H1 (cell line): ENCODE results near the gene MAPK13. TPM values are rescaled to one million over a fixed set of nuclear protein-coding genes. Genes with fewer than 3 reads are reported as not detected.

Experiments used
- CTCF ChIA-PET: fragments of 300-600 bp; sonication (Branson Sonifier 250); formaldehyde crosslinking; loops from one replicate; lab custom pipeline; 2021; ENCODE audit not compliant: partially characterized antibody; lab: Charles Lee
- POLR2A ChIA-PET: fragments of 300-600 bp; sonication (Branson Sonifier 250); formaldehyde crosslinking; loops from one replicate; lab custom pipeline; 2021; ENCODE audit warnings: inconsistent platforms; ENCODE audit not compliant: partially characterized antibody; lab: Charles Lee
- DNase-seq, 2 experiments: peaks; one replicate each; pipeline versions ENCODE4 v3.0.0 to v3.0.0-alpha.2; 2010 to 2022; ENCODE audit warnings: low spot score in 2 of 2, low read depth in 1 of 2, mixed read lengths in 1 of 2
- FAIRE-seq: peaks from 2 replicates; lab custom pipeline; 2011; peaks lifted over from hg19 to GRCh38; lab: Jason Lieb, UNC
- H2AFZ ChIP-seq: 2 replicates; pipeline ENCODE4 v1.8.1; 2012; ENCODE audit warnings: low read length, inconsistent platforms
- H2AK5ac ChIP-seq: 2 replicates; pipeline ENCODE4 v1.6.1; 2013; ENCODE audit warnings: low read depth, low read length
- H2BK120ac ChIP-seq: replicated peaks from 2 replicates; pipeline ENCODE3; 2013; ENCODE audit warnings: low read depth, low read length, inconsistent platforms
- H2BK12ac ChIP-seq: 2 replicates; pipeline ENCODE4 v1.6.1; 2013; ENCODE audit warnings: low read depth, low read length
- H2BK15ac ChIP-seq: 2 replicates; pipeline ENCODE4 v1.6.1; 2013; ENCODE audit warnings: low read length
- H2BK20ac ChIP-seq: 2 replicates; pipeline ENCODE4 v1.6.1; 2013; ENCODE audit warnings: low read length
- H2BK5ac ChIP-seq: 2 replicates; pipeline ENCODE4 v1.6.1; 2013; ENCODE audit warnings: low read depth, low read length
- H3K14ac ChIP-seq: 2 replicates; pipeline ENCODE4 v1.6.1; 2013; ENCODE audit warnings: inconsistent platforms; ENCODE audit not compliant: insufficient read length
- H3K18ac ChIP-seq: 2 replicates; pipeline ENCODE4 v1.6.1; 2013; ENCODE audit warnings: low read length; ENCODE audit errors: extremely low read depth
- H3K23ac ChIP-seq: 2 replicates; pipeline ENCODE4 v1.6.1; 2013; ENCODE audit warnings: inconsistent platforms; ENCODE audit not compliant: insufficient read length
- H3K23me2 ChIP-seq: 2 replicates; pipeline ENCODE4 v1.6.1; 2013; ENCODE audit warnings: low read depth, low read length
- H3K27ac ChIP-seq: 2 replicates; pipeline ENCODE4 v1.6.1; 2011; ENCODE audit warnings: low read depth, low read length, inconsistent platforms
- H3K27me3 ChIP-seq, 4 experiments: replicated peaks in 1 of 4; 1 replicate in 1 of 4; 2 replicates in 3 of 4; pipeline versions ENCODE4 v1.6.1 to v1.8.1; 2011 to 2013; ENCODE audit warnings: low read length in 3 of 4, mild to moderate bottlenecking in 3 of 4, inconsistent platforms in 2 of 4, mixed read lengths in 2 of 4, moderate library complexity in 1 of 4; ENCODE audit not compliant: control insufficient read depth in 3 of 4, insufficient read depth in 3 of 4; ENCODE audit errors: extremely low read depth in 1 of 4
- H3K36me3 ChIP-seq, 4 experiments: 2 replicates each; pipeline versions ENCODE4 v1.6.1 to v1.8.1; 2011 to 2013; ENCODE audit warnings: mild to moderate bottlenecking in 4 of 4, low read length in 3 of 4, moderate library complexity in 2 of 4, control low read depth in 1 of 4, inconsistent platforms in 1 of 4; ENCODE audit not compliant: insufficient read depth in 4 of 4, control insufficient read depth in 2 of 4
- H3K4ac ChIP-seq: replicated peaks from 2 replicates; pipeline ENCODE3; 2013; ENCODE audit warnings: low read length, low read depth, mixed read lengths, inconsistent platforms; ENCODE audit not compliant: insufficient read length
- H3K4me1 ChIP-seq, 4 experiments: replicated peaks in 1 of 4; 1 replicate in 1 of 4; 2 replicates in 3 of 4; pipeline versions ENCODE4 v1.6.1 to v1.8.1; 2011 to 2013; ENCODE audit warnings: low read length in 3 of 4, inconsistent platforms in 2 of 4, mixed read lengths in 1 of 4; ENCODE audit not compliant: insufficient read depth in 4 of 4, control insufficient read depth in 3 of 4
- H3K4me2 ChIP-seq, 2 experiments: 2 replicates each; pipeline versions ENCODE4 v1.6.1 to v1.8.1; 2011 to 2013; ENCODE audit warnings: low read depth in 2 of 2, low read length in 2 of 2, control low read depth in 1 of 2, inconsistent platforms in 1 of 2, mild to moderate bottlenecking in 1 of 2; ENCODE audit not compliant: insufficient read depth in 1 of 2
- H3K4me3 ChIP-seq, 4 experiments: fragments of 200-600, 300-600 bp in 1 of 4; sonication (generic), shearing (Covaris generic), sonication (Bioruptor Twin) in 1 of 4; 2 replicates each; pipeline versions ENCODE4 v1.5.1 to v1.8.1; 2011 to 2016; ENCODE audit warnings: low read length in 4 of 4, low read depth in 3 of 4, control low read depth in 2 of 4, inconsistent platforms in 2 of 4, mild to moderate bottlenecking in 2 of 4, mixed read lengths in 1 of 4, moderate library complexity in 1 of 4; ENCODE audit not compliant: insufficient read depth in 2 of 4; ENCODE audit errors: extremely low read depth in 1 of 4
- H3K56ac ChIP-seq: replicated peaks from 2 replicates; pipeline ENCODE3; 2013; ENCODE audit warnings: low read depth, mild to moderate bottlenecking, mixed read lengths, low read length, inconsistent platforms; ENCODE audit not compliant: insufficient read length
- H3K79me1 ChIP-seq: 2 replicates; pipeline ENCODE4 v1.6.1; 2013; ENCODE audit warnings: low read depth, low read length, control low read depth
- H3K79me2 ChIP-seq, 2 experiments: 2 replicates each; pipeline versions ENCODE4 v1.6.1 to v1.8.1; 2012 to 2013; ENCODE audit warnings: low read length in 2 of 2, mild to moderate bottlenecking in 2 of 2, inconsistent platforms in 1 of 2; ENCODE audit not compliant: insufficient read depth in 2 of 2, control insufficient read depth in 1 of 2
- H3K9ac ChIP-seq, 4 experiments: replicated peaks in 1 of 4; 1 replicate in 1 of 4; 2 replicates in 3 of 4; pipeline versions ENCODE4 v1.6.1 to v1.8.1; 2011 to 2013; ENCODE audit warnings: low read depth in 3 of 4, low read length in 3 of 4, control low read depth in 2 of 4, mild to moderate bottlenecking in 2 of 4, moderate library complexity in 2 of 4, inconsistent platforms in 1 of 4; ENCODE audit errors: extremely low read depth in 1 of 4
- H3K9me3 ChIP-seq, 2 experiments: 2 replicates each; pipeline versions ENCODE4 v1.6.1 to v1.8.1; 2012 to 2013; ENCODE audit warnings: mild to moderate bottlenecking in 2 of 2, moderate library complexity in 2 of 2, control low read depth in 1 of 2, inconsistent platforms in 1 of 2, low read depth in 1 of 2, low read length in 1 of 2, mixed read lengths in 1 of 2; ENCODE audit not compliant: insufficient read depth in 2 of 2
- H4K20me1 ChIP-seq, 2 experiments: replicated peaks in 1 of 2; 2 replicates each; pipeline versions ENCODE3 to v1.8.1; 2011 to 2013; ENCODE audit warnings: inconsistent platforms in 2 of 2, low read length in 2 of 2, mild to moderate bottlenecking in 1 of 2; ENCODE audit not compliant: insufficient read depth in 2 of 2, control insufficient read depth in 1 of 2
- H4K5ac ChIP-seq: 2 replicates; pipeline ENCODE4 v1.6.1; 2013; ENCODE audit warnings: low read length, low read depth, mixed read lengths, inconsistent platforms; ENCODE audit not compliant: insufficient read length
- H4K8ac ChIP-seq: 2 replicates; pipeline ENCODE4 v1.8.0; 2013; ENCODE audit warnings: mild to moderate bottlenecking, moderate library complexity, low read length, inconsistent platforms; ENCODE audit not compliant: insufficient read depth; ENCODE audit errors: extremely low read depth
- H4K91ac ChIP-seq: replicated peaks from 2 replicates; pipeline ENCODE3; 2013; ENCODE audit warnings: low read length, mixed read lengths, inconsistent platforms; ENCODE audit not compliant: insufficient read length
- KDM4A ChIP-seq: IDR thresholded peaks from one replicate; pipeline ENCODE4 v1.7.1; 2012; ENCODE audit warnings: low read depth, mild to moderate bottlenecking, moderate library complexity, low read length, inconsistent platforms; ENCODE audit not compliant: severe bottlenecking
- PHF8 ChIP-seq: fragments of 200-600 bp; sonication (generic); conservative IDR thresholded peaks from 2 replicates; pipeline ENCODE4 v1.7.1; 2012; ENCODE audit warnings: low read depth, mild to moderate bottlenecking, inconsistent platforms, low read length, moderate library complexity
- SIX5 ChIP-seq: IDR thresholded peaks from 2 replicates; pipeline ENCODE4 v1.6.1; 2011; ENCODE audit warnings: mild to moderate bottlenecking, low read depth, low read length
- WGBS, 2 experiments: shearing (Covaris generic) in 1 of 2; methylation state at CpG; one replicate each; pipeline versions ENCODE4 v1.1.6 to v1.1.7; 2013 to 2015; ENCODE audit warnings: low lambda C conversion rate in 2 of 2, mixed read lengths in 2 of 2, inconsistent platforms in 1 of 2, low coverage in 1 of 2, missing lambda C conversion rate in 1 of 2; ENCODE audit not compliant: insufficient replicate concordance in 2 of 2, insufficient coverage in 1 of 2, insufficient read length in 1 of 2; ENCODE audit errors: extremely low coverage in 1 of 2, missing lambda C conversion rate in 1 of 2; 5-methylcytosine and 5-hydroxymethylcytosine counted together
- long read RNA-seq, 2 experiments: library from RNA in 1 of 2; library from capped mRNA in 1 of 2; stranded (forward); transcript quantifications; one replicate each; pipeline ENCODE4 v2.0.0, GENCODE V29; 2021; ENCODE audit warnings: inconsistent platforms in 1 of 2
- polyA minus RNA-seq, 3 experiments: library from RNA; depleted of rRNA, polyadenylated mRNA; stranded (reverse); fragments of >200 nt; gene quantifications; 1 replicate in 2 of 3; 2 replicates in 1 of 3; pipeline ENCODE4 v1.2.3, GENCODE V29; 2011
- polyA plus RNA-seq, 7 experiments: library from polyadenylated mRNA; depleted of rRNA in 3 of 7; stranded (reverse) in 5 of 7; unstranded in 2 of 7; fragments of >200 nt in 5 of 7; fragments of 200-250 nt in 2 of 7; gene quantifications; 1 replicate in 5 of 7; 2 replicates in 1 of 7; 4 replicates in 1 of 7; pipeline versions ENCODE4 v1.2.1 to v1.2.3, GENCODE V29; 2011 to 2013; ENCODE audit warnings: missing spikeins in 2 of 7, mixed read lengths in 2 of 7
- total RNA-seq: library from RNA; stranded (reverse); fragmentation: NEBNext Ultra II Directional; extraction: Animal tissue kit (Norgen Biotek cat#: 25700); gene quantifications from 2 replicates; pipeline ENCODE4 v1.2.1, GENCODE V29; 2021
- TF ChIP-seq, protein P1 (sequence below): IDR thresholded peaks from 2 replicates; pipeline ENCODE4 v1.6.1; 2012; ENCODE audit warnings: inconsistent platforms
- TF ChIP-seq, protein P2 (sequence below): IDR thresholded peaks from 2 replicates; pipeline ENCODE4 v1.6.1; 2011; ENCODE audit warnings: low read depth, mild to moderate bottlenecking, low read length; ENCODE audit not compliant: insufficient read depth
- TF ChIP-seq, protein P3 (sequence below): IDR thresholded peaks from 2 replicates; pipeline ENCODE4 v1.6.1; 2012; ENCODE audit warnings: inconsistent platforms

The MAPK13 gene
- 14.1 and 15.2 TPM in 2 replicates for total RNA-seq
- polyA plus RNA-seq (2011; rRNA removed), result 10.1 and 13.5 TPM in 2 replicates
- 13.6 TPM for polyA plus RNA-seq (2011; cell fraction: cytosol; rRNA removed)
- polyA plus RNA-seq (2011; cell fraction: nucleus; rRNA removed), result 21.5 TPM
- polyA plus RNA-seq (2012, experiment 1 of 2), result 11.2 to 15.9 TPM (median 15.7 TPM) in 4 replicates
- 13.8 TPM for polyA plus RNA-seq (2012, experiment 2 of 2)
- 8.6 TPM for polyA plus RNA-seq (2013, experiment 1 of 2)
- polyA plus RNA-seq (2013, experiment 2 of 2), result 8.3 TPM
- polyA minus RNA-seq (2011; rRNA and poly(A)+ RNA removed), result 13.3 and 17.5 TPM in 2 replicates
- polyA minus RNA-seq (2011; cell fraction: cytosol; rRNA and poly(A)+ RNA removed), result 6.2 TPM
- polyA minus RNA-seq (2011; cell fraction: nucleus; rRNA and poly(A)+ RNA removed), result 12.4 TPM
- long read RNA-seq, experiment 1, partial matches to known transcripts, result 4 of 7 reads
- long read RNA-seq, experiment 1, other reads (novel, unspliced or antisense), result 2 of 7 reads
- long read RNA-seq, experiment 2, partial matches to known transcripts, result 3 of 7 reads
- long read RNA-seq, experiment 2, other reads (novel, unspliced or antisense), result 1 of 7 reads

DNA sequence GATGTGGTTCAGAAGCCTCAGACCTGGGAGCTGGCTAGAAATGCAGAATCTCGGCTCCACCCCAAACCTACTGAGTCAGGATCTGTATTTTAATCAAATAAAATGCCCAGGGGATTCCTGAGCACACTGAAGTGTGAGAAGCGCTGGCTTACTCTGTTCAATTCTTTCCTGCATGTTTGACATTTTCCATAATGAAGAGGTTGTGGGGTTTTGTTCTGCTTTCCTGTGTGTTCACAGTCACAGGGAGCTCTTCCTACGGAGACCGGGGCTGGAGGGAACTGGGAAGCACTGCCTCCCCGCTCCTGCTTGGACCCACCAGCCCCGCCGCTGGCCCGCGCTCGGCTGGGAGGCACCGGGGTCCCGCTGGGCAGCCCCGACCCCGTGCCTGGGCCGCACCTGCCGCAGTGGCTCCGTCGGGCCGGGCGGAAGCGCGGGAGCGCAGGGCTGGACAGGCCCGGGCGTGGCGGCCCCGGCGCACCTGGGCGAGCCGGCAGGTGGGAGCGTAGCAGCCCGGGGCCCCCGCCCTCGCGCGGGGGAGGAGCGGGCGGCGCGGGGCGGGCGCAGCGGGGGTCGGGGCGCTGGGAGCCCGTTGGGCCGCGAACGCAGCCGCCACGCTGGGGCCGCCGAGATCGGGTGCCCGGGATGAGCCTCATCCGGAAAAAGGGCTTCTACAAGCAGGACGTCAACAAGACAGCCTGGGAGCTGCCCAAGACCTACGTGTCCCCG, at the start of gene MAPK13:
Gene MAPK13, plus strand, starts transcription at position 573 of the 726 bp plus-strand sequence. Its CDS starts 70 bp downstream, at position 643.
- Histone ChIP-seq H4K91ac (peak within 1 kb of the TSS; percentile 50), H3K27ac (peak within 1 kb of the TSS; percentile 30; the same call in 1 of the 2 replicates), H3K18ac (peak within 1 kb of the TSS; percentile 95), H3K23me2 (peaks cover 9% of the 10 kb centered on the region; the same call in 1 of the 2 replicates), H3K14ac (no peak within 1 kb of the TSS), H4K20me1 (no peaks in the 10 kb centered on the region), H4K5ac (peak within 1 kb of the TSS; percentile 23), H3K79me1 (no peaks in the 10 kb centered on the region; the same call in 1 of the 2 replicates), H2BK20ac (peak within 1 kb of the TSS; percentile 3; the same call in 1 of the 2 replicates), H2BK12ac (peak within 1 kb of the TSS; percentile 92; the same call in 1 of the 2 replicates), H3K9me3 (no peaks in the 10 kb centered on the region), H3K23ac (no peak within 1 kb of the TSS), H3K27me3 (peaks cover 0 to 10% (median 3%) of the 10 kb centered on the region in 4 experiments; a peak in 4 of 7 replicates), H3K79me2 (no peaks in the 10 kb centered on the region), H2BK5ac (peak within 1 kb of the TSS; percentile 81; the same call in 1 of the 2 replicates), H3K4ac (peak within 1 kb of the TSS; percentile 44), H3K4me3 (peak within 1 kb of the TSS; percentile 43 to 59 (median 48)), H2BK120ac (peak within 1 kb of the TSS; percentile 74), H3K4me2 (peak within 1 kb of the TSS; percentile 86 to 89), H4K8ac (peak within 1 kb of the TSS; percentile 59; the same call in 1 of the 2 replicates), H3K9ac (peak within 1 kb of the TSS in 3 of 4 experiments; percentile 7 to 42 (median 25); a peak in 2 of 7 replicates), H2AFZ (peak within 1 kb of the TSS; percentile 86; the same call in 1 of the 2 replicates), H3K4me1 (peaks cover 7 to 18% (median 15%) of the 10 kb centered on the region in 4 experiments), H3K56ac (peak within 1 kb of the TSS; percentile 47), H3K36me3 (no peaks in the 10 kb centered on the region), H2AK5ac (no peak within 1 kb of the TSS), H2BK15ac (peak within 1 kb of the TSS; percentile 10; the same call in 1 of the 2 replicates)
- ChIA-PET POLR2A (interaction anchor here (0.7 to 1.8 kb wide), 4 partner anchors 9 to 67 kb away, joined by 3 to 10 read pairs (median 4); no protein-coding TSS in a partner anchor), CTCF (interaction anchor here (1.0 to 3.0 kb wide), 5 partner anchors 10 to 68 kb away, joined by 3 to 19 read pairs (median 5); no protein-coding TSS in a partner anchor)
- WGBS, 2 experiments, result 5% methylated on average over 32 of the region's 59 CpGs; no CpG with 5 or more reads in 1 of the 2 experiments
- FAIRE-seq (no peak), DNase-seq (peak in 1 of 2 experiments; percentile 70)
- TF ChIP-seq KDM4A (peak; percentile 20), PHF8 (0 out of 2 replicates have a peak, but pooled peaks have one; percentile 27), SIX5 (no peak)
- TF ChIP-seq, protein P1, sequence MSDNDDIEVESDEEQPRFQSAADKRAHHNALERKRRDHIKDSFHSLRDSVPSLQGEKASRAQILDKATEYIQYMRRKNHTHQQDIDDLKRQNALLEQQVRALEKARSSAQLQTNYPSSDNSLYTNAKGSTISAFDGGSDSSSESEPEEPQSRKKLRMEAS, result peak; percentile 78
- TF ChIP-seq, protein P2, sequence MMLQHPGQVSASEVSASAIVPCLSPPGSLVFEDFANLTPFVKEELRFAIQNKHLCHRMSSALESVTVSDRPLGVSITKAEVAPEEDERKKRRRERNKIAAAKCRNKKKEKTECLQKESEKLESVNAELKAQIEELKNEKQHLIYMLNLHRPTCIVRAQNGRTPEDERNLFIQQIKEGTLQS, result no peak
- TF ChIP-seq, protein P3, sequence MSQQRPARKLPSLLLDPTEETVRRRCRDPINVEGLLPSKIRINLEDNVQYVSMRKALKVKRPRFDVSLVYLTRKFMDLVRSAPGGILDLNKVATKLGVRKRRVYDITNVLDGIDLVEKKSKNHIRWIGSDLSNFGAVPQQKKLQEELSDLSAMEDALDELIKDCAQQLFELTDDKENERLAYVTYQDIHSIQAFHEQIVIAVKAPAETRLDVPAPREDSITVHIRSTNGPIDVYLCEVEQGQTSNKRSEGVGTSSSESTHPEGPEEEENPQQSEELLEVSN, result peak; percentile 78
